Measurements from ENCODE around the gene PIEZO1. TPM values are rescaled to one million over a fixed set of nuclear protein-coding genes. Genes with fewer than 3 reads are reported as not detected.
"Not testable (repeated sequence)": the region's sequence is repeated elsewhere in the genome, so short reads cannot be mapped to it uniquely, and the experiment has no call there.

Gene PIEZO1
- total RNA-seq, 1 donor from 2014 or later = 67.8 TPM

DNA sequence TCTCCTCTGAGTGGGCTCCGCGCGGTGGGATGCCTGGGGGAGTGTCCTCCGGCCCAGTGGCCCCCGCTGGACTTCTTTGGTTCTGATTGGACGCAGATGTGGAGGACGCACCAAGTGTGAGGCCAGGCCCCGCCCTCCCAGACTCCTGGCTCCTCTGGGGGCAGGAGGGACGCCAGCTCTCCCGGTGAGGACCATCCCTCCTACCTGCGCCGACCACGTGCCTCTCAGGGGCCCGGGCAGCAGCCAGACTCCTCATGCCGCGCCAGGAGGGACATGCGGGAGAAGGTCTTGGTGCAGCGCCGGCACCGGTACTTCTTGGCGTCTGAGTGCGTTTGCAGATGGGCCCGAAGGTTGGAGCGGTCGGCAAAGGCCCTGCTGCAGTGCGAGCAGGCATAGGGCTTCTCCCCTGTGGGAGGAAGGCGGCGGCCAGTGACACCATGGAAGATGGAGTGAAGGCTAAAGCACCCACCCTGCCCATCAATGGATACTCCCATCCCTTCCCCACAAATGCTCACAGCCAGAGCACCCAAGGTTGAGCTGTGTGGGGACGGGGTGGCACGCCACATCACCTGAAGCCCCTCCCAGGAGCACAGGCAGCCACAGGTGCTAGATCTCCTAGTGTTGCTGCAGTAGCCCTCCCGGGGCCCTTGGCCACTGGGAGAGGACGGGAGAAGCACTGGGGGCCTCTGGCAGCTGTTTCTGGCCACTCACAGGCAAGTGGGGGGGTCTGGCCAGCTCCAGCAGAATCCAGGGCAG lies 106.6 kb downstream of the PIEZO1 start:
- DNase-seq (ENCODE audit: low spot score) (no peak), ATAC-seq (no peak)

DNA sequence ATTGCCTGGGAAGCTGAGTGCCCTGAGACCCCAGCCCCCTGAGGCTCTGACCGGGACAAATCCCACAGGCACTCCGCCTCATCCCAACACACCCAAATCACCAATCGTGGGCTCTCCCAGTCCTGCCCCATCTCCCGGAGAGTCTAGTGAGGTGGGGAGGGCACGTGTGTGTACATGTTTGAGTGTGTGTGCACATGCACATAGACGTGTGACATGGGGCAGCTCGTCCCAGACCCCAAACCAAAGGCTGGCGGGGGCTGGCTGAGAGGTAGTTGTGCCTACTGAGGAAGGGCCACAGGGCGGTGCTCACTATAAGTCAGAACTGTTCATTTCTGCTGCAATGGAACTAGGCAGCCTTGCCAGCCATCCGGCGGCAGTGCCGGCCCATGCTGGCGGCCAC lies 107.3 kb downstream of the PIEZO1 start:
- DNase-seq (ENCODE audit: low spot score) = no peak
- no peak for ATAC-seq

DNA sequence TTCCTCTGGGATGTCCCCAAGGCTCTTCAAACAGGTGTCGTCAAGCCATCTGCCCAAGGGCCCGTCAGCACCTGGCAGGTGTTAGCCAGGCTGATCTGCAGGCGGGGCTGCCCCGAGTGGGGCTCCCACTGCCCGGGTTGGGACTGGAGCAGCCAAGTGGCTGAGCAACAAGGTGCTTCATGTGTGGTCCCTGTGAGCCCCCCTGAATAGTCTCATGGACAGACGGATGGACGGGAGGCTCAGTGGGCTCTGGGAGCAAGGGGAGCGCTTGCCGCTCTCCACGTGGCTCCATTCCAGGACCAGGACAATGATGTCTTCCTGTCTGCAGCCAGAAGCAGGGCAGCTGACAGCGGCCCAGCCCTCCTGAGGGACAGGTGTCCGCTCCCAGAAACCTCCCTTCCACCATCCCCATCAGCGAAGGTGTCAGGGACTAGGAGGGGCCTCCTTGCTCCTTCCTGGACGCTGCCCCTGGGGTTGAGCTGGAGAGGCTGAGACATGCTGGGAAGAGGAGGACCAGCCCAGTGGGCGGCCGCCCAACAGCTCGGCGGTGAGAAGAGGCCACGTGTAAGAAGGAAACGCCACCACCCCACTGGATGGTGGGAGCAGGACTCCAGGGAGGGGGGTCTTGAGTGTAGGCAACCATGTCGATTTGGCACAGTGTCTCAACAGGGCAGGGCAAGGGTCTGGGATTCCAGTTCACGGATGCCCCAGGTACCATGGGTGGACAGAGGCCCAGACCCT lies 108.3 kb downstream of the PIEZO1 start:
- no peak for DNase-seq (ENCODE audit: low spot score)
- ATAC-seq = no peak

DNA sequence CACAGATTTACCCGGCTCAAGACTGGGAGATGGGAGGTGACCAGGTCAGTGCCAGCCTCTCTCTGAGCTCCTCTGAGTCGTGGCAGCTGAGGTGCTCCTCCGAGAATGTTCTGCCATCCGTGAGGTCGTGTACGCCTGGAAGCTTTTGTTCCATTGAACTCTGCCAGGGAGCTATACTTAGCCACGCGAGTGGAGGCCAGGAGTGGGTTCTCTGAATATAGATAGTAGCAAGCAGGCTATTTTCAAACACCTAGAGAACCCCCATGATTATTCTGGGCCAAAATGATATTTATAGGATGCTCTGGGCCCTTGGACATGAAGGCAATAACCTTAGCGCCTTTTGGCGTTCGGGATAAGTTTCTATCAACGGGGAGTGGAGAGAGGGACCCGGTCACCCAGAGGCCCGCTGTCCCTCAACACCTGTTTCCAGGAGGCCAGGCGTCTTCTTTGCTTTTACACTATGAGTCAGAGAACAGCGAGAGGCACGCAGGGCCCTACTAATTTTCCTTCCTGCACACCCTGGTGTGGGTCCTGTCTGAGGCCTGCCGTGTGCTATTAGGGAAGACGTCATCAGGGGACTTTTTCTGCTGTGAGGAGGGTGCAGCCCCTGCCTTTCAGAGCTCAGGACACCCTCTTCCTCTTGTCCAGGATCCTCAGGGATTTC lies 111.2 kb downstream of the PIEZO1 start:
- ATAC-seq (no peak), DNase-seq (ENCODE audit: low spot score) (no peak)

DNA sequence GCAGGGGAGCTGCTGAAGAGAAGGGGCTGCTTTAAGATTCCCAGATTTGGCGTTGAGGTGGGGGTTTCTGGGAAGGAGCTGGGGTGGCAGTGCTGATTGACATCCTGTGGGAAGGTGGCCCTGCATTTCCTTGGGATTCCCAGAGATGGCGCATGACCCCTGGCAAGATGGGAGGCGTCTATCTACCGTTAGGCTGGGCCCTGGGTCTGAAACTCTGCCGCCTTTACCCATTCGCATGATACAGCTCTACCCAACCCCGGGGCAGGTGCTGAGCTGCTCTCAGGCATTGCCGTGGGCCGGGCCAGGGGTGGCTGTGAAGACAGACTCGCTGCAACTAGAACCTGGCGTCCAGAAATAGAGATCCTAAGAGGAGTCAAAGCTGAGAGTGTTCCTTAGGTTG lies 112.2 kb downstream of the PIEZO1 start:
- DNase-seq (ENCODE audit: low spot score) (no peak), ATAC-seq (no peak)

DNA sequence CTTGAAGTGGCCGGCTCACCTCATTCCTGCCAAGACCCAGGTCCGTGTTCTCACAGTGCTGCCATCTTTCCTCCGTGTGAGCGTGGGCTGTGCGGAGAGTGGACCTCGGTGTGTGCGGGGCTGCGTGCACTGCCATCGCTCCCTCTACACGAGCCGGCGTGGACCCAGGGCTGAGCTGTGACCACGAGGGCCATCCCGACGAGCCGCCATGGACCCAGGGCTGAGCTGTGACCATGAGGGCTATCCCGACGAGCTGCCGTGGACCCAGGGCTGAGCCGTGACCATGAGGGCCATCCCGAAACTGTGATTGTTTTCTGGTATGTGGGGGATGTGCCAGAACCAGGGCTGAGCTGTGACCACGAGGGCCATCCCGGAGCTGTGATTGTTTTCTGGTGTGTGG lies 113.2 kb downstream of the PIEZO1 start:
- no peak for ATAC-seq
- no peak for DNase-seq (ENCODE audit: low spot score)

DNA sequence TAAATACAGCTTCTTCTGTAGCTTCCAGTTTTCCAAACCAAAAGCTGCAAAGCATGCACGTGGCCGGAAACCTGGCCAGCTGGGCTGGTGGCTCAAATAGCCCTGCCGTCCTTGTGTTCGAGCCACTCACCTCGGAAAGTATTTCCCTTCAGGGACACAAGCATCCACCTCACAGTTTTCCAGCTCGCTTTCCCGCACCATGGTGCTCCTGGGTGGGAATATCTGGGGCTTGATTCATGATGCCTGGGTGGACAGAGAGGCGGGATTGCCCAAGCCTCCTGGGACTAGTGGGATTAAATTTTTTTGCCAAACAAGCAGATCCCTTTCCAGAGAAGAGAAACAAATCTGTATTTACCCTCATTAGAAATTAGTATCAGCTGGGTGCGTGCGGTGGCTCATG lies 115.0 kb downstream of the PIEZO1 start:
- ATAC-seq (no peak), DNase-seq (ENCODE audit: low spot score) (no peak)

DNA sequence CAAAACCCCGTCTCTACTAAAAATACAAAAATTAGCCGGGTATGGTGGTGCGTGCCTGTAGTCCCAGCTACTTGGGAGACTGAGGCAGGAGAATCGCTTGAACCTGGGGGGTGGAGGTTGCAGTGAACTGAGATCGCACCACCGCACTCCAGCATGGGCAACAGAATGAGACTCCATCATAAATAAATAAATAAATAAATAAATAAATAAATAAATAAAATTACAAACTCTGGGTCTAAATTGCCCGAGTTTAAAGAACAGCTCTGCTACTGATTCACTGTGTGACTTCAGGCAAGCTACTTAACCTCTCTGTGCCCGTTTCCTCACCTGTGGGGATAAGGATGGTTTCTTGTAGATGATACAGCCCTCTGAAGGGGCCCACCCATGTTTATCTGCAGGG lies 115.5 kb downstream of the PIEZO1 start:
- DNase-seq (ENCODE audit: low spot score); ATAC-seq: not testable (repeated sequence)

DNA sequence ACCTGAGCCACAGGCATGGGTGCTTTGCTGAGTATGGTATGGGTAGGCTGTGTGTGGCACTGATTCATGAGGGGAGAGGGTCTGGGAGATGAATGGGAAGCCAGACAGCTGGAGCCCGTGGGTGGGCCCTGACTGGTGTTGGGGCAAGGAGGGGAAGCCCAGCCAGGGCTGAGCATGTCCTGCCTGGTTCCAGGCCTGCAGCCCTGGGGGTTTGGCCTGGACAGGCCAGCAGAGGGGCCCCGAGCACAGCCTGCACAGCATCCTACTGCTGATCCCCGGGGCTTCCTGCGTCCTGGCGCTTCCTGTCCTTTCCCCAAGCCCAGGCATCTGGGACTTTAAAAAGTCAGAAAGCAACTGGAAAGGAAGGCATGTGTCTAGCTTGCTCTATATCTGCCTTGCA lies 117.6 kb downstream of the PIEZO1 start:
- no peak for DNase-seq (ENCODE audit: low spot score)
- no peak for ATAC-seq

DNA sequence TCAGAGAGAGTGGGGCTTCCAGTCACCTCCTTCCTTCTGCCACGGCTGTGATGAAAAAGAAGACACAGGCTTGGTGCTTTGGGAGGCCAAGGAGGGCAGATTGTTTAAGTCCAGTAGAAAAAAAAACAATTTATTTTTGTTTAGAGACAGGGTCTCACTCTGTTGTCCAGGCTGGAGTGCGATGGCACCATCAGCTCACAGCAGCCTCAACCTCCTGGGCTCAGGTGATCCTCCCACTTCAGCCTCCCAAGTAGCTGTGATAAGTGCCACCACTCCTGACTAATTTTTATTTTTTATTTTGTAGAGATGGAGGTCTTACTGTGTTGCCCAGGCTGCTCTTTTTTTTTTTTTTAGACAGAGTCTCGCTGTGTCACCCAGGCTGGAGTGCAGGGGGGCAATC lies 119.5 kb downstream of the PIEZO1 start:
- ATAC-seq (no peak), DNase-seq (ENCODE audit: low spot score) (no peak)

Other genes with a start within 250 kb of the PIEZO1 start
- gene ZC3H18, start 214.8 kb downstream of the PIEZO1 start, total RNA-seq = 18.1 TPM
- gene IL17C, start 146.6 kb downstream of the PIEZO1 start, total RNA-seq = not detected
- 32.5 TPM for gene CYBA, start 134.2 kb downstream of the PIEZO1 start, total RNA-seq
- gene MVD, start 122.1 kb downstream of the PIEZO1 start, total RNA-seq = 16.2 TPM
- 0.43 TPM for gene SNAI3, start 98.7 kb downstream of the PIEZO1 start, total RNA-seq
- gene RNF166, start 78.8 kb downstream of the PIEZO1 start, total RNA-seq = 10.4 TPM
- gene CTU2, start 78.7 kb downstream of the PIEZO1 start, total RNA-seq = 8.3 TPM
- 0.50 TPM for gene CDT1, start 18.6 kb upstream of the PIEZO1 start, total RNA-seq
- 68.9 TPM for gene APRT, start 26.7 kb upstream of the PIEZO1 start, total RNA-seq
- 23.1 TPM for gene GALNS, start 71.7 kb upstream of the PIEZO1 start, total RNA-seq
- 20.2 TPM for gene TRAPPC2L, start 71.9 kb upstream of the PIEZO1 start, total RNA-seq
- gene PABPN1L, start 81.4 kb upstream of the PIEZO1 start, total RNA-seq = 0.23 TPM
- gene CBFA2T3, start 192.0 kb upstream of the PIEZO1 start, total RNA-seq = 11.0 TPM